H9 (cell line): ENCODE results near the gene FAM3C. TPM values are rescaled to one million over a fixed set of nuclear protein-coding genes. Genes with fewer than 3 reads are reported as not detected.

Source experiments
- DNase-seq: peaks from one replicate; pipeline ENCODE4 v3.0.0-alpha.2; 2017
- H2AFZ ChIP-seq: one replicate; pipeline ENCODE4 v1.6.1; 2013; ENCODE audit warnings: mild to moderate bottlenecking, low read length, control low read depth, moderate library complexity
- H2AK5ac ChIP-seq: 2 replicates; pipeline ENCODE4 v1.6.1; 2013; ENCODE audit warnings: low read length, control low read depth, mixed read lengths; ENCODE audit not compliant: insufficient read length
- H2BK120ac ChIP-seq: one replicate; pipeline ENCODE4 v1.6.1; 2013; ENCODE audit warnings: low read depth, mild to moderate bottlenecking, low read length, control low read depth, inconsistent platforms; ENCODE audit not compliant: poor library complexity, severe bottlenecking
- H2BK12ac ChIP-seq: 2 replicates; pipeline ENCODE4 v1.6.1; 2013; ENCODE audit warnings: low read length, control low read depth, mixed read lengths, low read depth; ENCODE audit not compliant: insufficient read length
- H2BK15ac ChIP-seq: 2 replicates; pipeline ENCODE4 v1.6.1; 2013; ENCODE audit warnings: low read depth, low read length, control low read depth
- H2BK20ac ChIP-seq: one replicate; pipeline ENCODE4 v1.6.1; 2013; ENCODE audit warnings: low read depth, mild to moderate bottlenecking, low read length, control low read depth, inconsistent platforms; ENCODE audit not compliant: poor library complexity, severe bottlenecking
- H2BK5ac ChIP-seq: 2 replicates; pipeline ENCODE4 v1.6.1; 2013; ENCODE audit warnings: low read length, control low read depth, mixed read lengths; ENCODE audit not compliant: insufficient read length
- H3K14ac ChIP-seq: 2 replicates; pipeline ENCODE4 v1.6.1; 2013; ENCODE audit warnings: low read length, control low read depth; ENCODE audit not compliant: insufficient read depth
- H3K18ac ChIP-seq: 2 replicates; pipeline ENCODE4 v1.6.1; 2013; ENCODE audit warnings: low read depth, mild to moderate bottlenecking, mixed read lengths, low read length, control low read depth; ENCODE audit not compliant: insufficient read length
- H3K23ac ChIP-seq: 2 replicates; pipeline ENCODE4 v1.6.1; 2013; ENCODE audit warnings: low read length, control low read depth, mixed read lengths, low read depth; ENCODE audit not compliant: insufficient read length
- H3K23me2 ChIP-seq: 2 replicates; pipeline ENCODE4 v1.6.1; 2013; ENCODE audit warnings: low read depth, mild to moderate bottlenecking, mixed read lengths, low read length, control low read depth; ENCODE audit not compliant: insufficient read length, poor library complexity, severe bottlenecking
- H3K27ac ChIP-seq: 2 replicates; pipeline ENCODE4 v1.5.1; 2013; ENCODE audit warnings: low read length, control low read depth, mixed read lengths, low read depth; ENCODE audit not compliant: insufficient read length
- H3K27me3 ChIP-seq: 2 replicates; pipeline ENCODE4 v1.6.1; 2013; ENCODE audit warnings: low read length, control low read depth, inconsistent platforms; ENCODE audit not compliant: insufficient read depth
- H3K4ac ChIP-seq: 2 replicates; pipeline ENCODE4 v1.6.1; 2013; ENCODE audit warnings: low read depth, mild to moderate bottlenecking, control low read depth, inconsistent platforms, low read length, moderate library complexity
- H3K4me1 ChIP-seq: 2 replicates; pipeline ENCODE4 v1.6.1; 2013; ENCODE audit warnings: low read length, control low read depth, inconsistent platforms; ENCODE audit not compliant: insufficient read depth
- H3K4me2 ChIP-seq: 2 replicates; pipeline ENCODE4 v1.6.1; 2013; ENCODE audit warnings: low read length, control low read depth, mixed read lengths; ENCODE audit not compliant: insufficient read length, insufficient read depth
- H3K56ac ChIP-seq: 2 replicates; pipeline ENCODE4 v1.6.1; 2013; ENCODE audit warnings: low read depth, mild to moderate bottlenecking, mixed read lengths, low read length, control low read depth; ENCODE audit not compliant: insufficient read length
- H3K79me1 ChIP-seq: 2 replicates; pipeline ENCODE4 v1.6.1; 2013; ENCODE audit warnings: low read depth, mild to moderate bottlenecking, moderate library complexity, low read length, control low read depth, inconsistent platforms; ENCODE audit not compliant: insufficient read depth, poor library complexity, severe bottlenecking
- H3K79me2 ChIP-seq: 2 replicates; pipeline ENCODE4 v1.6.1; 2013; ENCODE audit warnings: low read length, control low read depth, inconsistent platforms; ENCODE audit not compliant: insufficient read depth
- H3K9ac ChIP-seq: 2 replicates; pipeline ENCODE4 v1.6.1; 2013; ENCODE audit warnings: low read length, control low read depth, mixed read lengths; ENCODE audit not compliant: insufficient read length; ENCODE audit errors: extremely low read depth
- H3K9me3 ChIP-seq: one replicate; pipeline ENCODE4 v1.6.1; 2013; ENCODE audit warnings: low read depth, low read length, inconsistent platforms; ENCODE audit not compliant: control insufficient read depth
- H3T11ph ChIP-seq: one replicate; pipeline ENCODE4 v1.6.1; 2013; ENCODE audit warnings: mild to moderate bottlenecking, low read length, control low read depth, inconsistent platforms
- H4K20me1 ChIP-seq: one replicate; pipeline ENCODE4 v1.6.1; 2013; ENCODE audit not compliant: control insufficient read depth, insufficient read length, insufficient read depth
- H4K5ac ChIP-seq: 2 replicates; pipeline ENCODE4 v1.6.1; 2013; ENCODE audit warnings: low read depth, mild to moderate bottlenecking, mixed read lengths, low read length, control low read depth; ENCODE audit not compliant: insufficient read length
- H4K8ac ChIP-seq: replicated peaks from 2 replicates; pipeline ENCODE4 v1.6.1; 2013; ENCODE audit warnings: low read length, control low read depth, mixed read lengths, low read depth; ENCODE audit not compliant: insufficient read length
- H4K91ac ChIP-seq: 2 replicates; pipeline ENCODE4 v1.6.1; 2013; ENCODE audit warnings: low read depth, mild to moderate bottlenecking, moderate library complexity, mixed read lengths, low read length, control low read depth; ENCODE audit not compliant: insufficient read length
- H3K27ac Mint-ChIP-seq, 3 experiments: 2 replicates in 2 of 3; 3 replicates in 1 of 3; pipeline ENCODE4 v1.8.0; 2020 to 2021; ENCODE audit warnings: mixed read lengths in 3 of 3, mild to moderate bottlenecking in 1 of 3, moderate library complexity in 1 of 3
- H3K27me3 Mint-ChIP-seq: 2 replicates; pipeline ENCODE4 v1.8.0; 2021; ENCODE audit warnings: low read depth, mild to moderate bottlenecking, moderate library complexity, mixed read lengths
- H3K36me3 Mint-ChIP-seq, 3 experiments: 2 replicates in 2 of 3; 3 replicates in 1 of 3; pipeline ENCODE4 v1.8.0; 2020 to 2021; ENCODE audit warnings: low read depth in 3 of 3, mixed read lengths in 3 of 3; ENCODE audit not compliant: insufficient read depth in 1 of 3
- H3K4me1 Mint-ChIP-seq, 2 experiments: 2 replicates each; pipeline ENCODE4 v1.8.0; 2020; ENCODE audit warnings: mixed read lengths in 2 of 2
- H3K4me3 Mint-ChIP-seq, 2 experiments: 2 replicates in 1 of 2; 3 replicates in 1 of 2; pipeline ENCODE4 v1.8.0; 2020 to 2021; ENCODE audit warnings: mild to moderate bottlenecking in 2 of 2, mixed read lengths in 2 of 2, moderate library complexity in 1 of 2
- H3K9me3 Mint-ChIP-seq, 2 experiments: 2 replicates in 1 of 2; 3 replicates in 1 of 2; pipeline ENCODE4 v1.8.0; 2020; ENCODE audit warnings: mild to moderate bottlenecking in 2 of 2, mixed read lengths in 2 of 2, moderate library complexity in 1 of 2
- WGBS: extraction: QIAGEN DNeasy Blood & Tissue Kit; methylation state at CpG from one replicate; pipeline ENCODE4 v1.1.7; 2013; ENCODE audit warnings: missing lambda C conversion rate, low lambda C conversion rate, mixed read lengths; ENCODE audit not compliant: insufficient read length; ENCODE audit errors: extremely low coverage; 5-methylcytosine and 5-hydroxymethylcytosine counted together
- total RNA-seq: library from RNA; stranded (reverse); gene quantifications from 2 replicates; pipeline ENCODE4 v1.2.1, GENCODE V29; 2021
- TF ChIP-seq, protein P1 (sequence below): fragments of 200-600 bp; sonication (generic); conservative IDR thresholded peaks from 3 replicates; pipeline ENCODE4 v1.8.0; 2021; ENCODE audit warnings: antibody characterized with exemption, mild to moderate bottlenecking

The FAM3C gene
- total RNA-seq, 1 experiment from 2014 or later, result 64.5 TPM

DNA sequence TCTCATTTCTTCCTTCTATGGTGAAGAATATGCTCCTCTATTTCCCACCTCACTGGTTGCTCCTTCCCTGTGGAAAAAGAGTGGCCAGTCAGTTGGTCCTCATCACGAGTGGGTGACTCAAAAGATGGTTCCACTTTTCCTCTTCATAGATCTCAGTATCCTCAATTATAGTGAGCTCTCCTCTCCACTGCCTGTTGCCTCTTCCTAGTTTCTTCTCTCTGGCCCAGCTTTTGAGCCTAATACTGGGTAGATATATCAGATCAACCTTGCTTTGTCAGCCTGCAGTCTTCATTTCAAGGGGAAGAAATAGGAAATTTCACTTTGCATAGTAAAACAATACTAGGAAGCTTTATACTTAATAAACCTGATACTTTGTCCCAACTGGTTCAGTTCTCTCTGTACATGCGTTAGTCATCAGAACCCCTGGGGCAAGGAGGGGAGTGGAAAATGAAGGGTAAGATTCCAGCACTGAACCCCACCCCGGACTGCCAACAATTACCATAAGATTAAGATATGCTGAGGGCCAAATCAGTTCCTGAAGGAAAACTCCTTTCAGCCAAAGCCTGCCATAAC lies 82.8 kb downstream of the FAM3C start:
- Histone ChIP-seq H3K27me3 (no peaks in the 10 kb centered on the region), H2BK120ac (no peak overlapping the region), H3K79me1 (no peaks in the 10 kb centered on the region), H2BK15ac (no peak overlapping the region), H2BK20ac (no peak overlapping the region), H3K56ac (no peak overlapping the region), H3K14ac (no peak overlapping the region), H4K91ac (no peak overlapping the region), H3K9ac (no peak overlapping the region), H3K9me3 (no peaks in the 10 kb centered on the region), H3K4me2 (no peak overlapping the region), H3K4ac (no peak overlapping the region), H3K23me2 (no peaks in the 10 kb centered on the region), H2BK5ac (no peak overlapping the region), H3K18ac (no peak overlapping the region), H3K27ac (no peak overlapping the region), H2AK5ac (no peak overlapping the region), H3K79me2 (no peaks in the 10 kb centered on the region), H4K20me1 (no peaks in the 10 kb centered on the region), H4K5ac (no peak overlapping the region), H2BK12ac (no peak overlapping the region), H3K23ac (no peak overlapping the region), H3T11ph (no peak overlapping the region), H2AFZ (no peak overlapping the region), H3K4me1 (no peaks in the 10 kb centered on the region), H4K8ac (no peak overlapping the region)
- no CpG with 5 or more reads among the region's 3 CpGs for WGBS
- H3K4me3 Mint-ChIP-seq, result no peak overlapping the region
- no peak for DNase-seq
- H3K27ac Mint-ChIP-seq, result no peak overlapping the region
- TF ChIP-seq, protein P1, sequence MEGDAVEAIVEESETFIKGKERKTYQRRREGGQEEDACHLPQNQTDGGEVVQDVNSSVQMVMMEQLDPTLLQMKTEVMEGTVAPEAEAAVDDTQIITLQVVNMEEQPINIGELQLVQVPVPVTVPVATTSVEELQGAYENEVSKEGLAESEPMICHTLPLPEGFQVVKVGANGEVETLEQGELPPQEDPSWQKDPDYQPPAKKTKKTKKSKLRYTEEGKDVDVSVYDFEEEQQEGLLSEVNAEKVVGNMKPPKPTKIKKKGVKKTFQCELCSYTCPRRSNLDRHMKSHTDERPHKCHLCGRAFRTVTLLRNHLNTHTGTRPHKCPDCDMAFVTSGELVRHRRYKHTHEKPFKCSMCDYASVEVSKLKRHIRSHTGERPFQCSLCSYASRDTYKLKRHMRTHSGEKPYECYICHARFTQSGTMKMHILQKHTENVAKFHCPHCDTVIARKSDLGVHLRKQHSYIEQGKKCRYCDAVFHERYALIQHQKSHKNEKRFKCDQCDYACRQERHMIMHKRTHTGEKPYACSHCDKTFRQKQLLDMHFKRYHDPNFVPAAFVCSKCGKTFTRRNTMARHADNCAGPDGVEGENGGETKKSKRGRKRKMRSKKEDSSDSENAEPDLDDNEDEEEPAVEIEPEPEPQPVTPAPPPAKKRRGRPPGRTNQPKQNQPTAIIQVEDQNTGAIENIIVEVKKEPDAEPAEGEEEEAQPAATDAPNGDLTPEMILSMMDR, result no peak
- no peaks in the 10 kb centered on the region; a peak in 1 of 7 replicates for H3K36me3 Mint-ChIP-seq
- no peaks in the 10 kb centered on the region for H3K4me1 Mint-ChIP-seq
- H3K27me3 Mint-ChIP-seq, result no peaks in the 10 kb centered on the region; the same call in 1 of the 2 replicates
- peaks cover 0 to 3% of the 10 kb centered on the region in 2 experiments; a peak in 2 of 5 replicates for H3K9me3 Mint-ChIP-seq
